ENCODE results near the gene DCPS. TPM values are rescaled to one million over a fixed set of nuclear protein-coding genes. Genes with fewer than 3 reads are reported as not detected.
"Not testable (repeated sequence)": the region's sequence is repeated elsewhere in the genome, so short reads cannot be mapped to it uniquely, and the experiment has no call there.

The DCPS gene, protein sequence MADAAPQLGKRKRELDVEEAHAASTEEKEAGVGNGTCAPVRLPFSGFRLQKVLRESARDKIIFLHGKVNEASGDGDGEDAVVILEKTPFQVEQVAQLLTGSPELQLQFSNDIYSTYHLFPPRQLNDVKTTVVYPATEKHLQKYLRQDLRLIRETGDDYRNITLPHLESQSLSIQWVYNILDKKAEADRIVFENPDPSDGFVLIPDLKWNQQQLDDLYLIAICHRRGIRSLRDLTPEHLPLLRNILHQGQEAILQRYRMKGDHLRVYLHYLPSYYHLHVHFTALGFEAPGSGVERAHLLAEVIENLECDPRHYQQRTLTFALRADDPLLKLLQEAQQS
- 10 to 100 TPM; 40.6 to 41.9 TPM for total RNA-seq

DNA sequence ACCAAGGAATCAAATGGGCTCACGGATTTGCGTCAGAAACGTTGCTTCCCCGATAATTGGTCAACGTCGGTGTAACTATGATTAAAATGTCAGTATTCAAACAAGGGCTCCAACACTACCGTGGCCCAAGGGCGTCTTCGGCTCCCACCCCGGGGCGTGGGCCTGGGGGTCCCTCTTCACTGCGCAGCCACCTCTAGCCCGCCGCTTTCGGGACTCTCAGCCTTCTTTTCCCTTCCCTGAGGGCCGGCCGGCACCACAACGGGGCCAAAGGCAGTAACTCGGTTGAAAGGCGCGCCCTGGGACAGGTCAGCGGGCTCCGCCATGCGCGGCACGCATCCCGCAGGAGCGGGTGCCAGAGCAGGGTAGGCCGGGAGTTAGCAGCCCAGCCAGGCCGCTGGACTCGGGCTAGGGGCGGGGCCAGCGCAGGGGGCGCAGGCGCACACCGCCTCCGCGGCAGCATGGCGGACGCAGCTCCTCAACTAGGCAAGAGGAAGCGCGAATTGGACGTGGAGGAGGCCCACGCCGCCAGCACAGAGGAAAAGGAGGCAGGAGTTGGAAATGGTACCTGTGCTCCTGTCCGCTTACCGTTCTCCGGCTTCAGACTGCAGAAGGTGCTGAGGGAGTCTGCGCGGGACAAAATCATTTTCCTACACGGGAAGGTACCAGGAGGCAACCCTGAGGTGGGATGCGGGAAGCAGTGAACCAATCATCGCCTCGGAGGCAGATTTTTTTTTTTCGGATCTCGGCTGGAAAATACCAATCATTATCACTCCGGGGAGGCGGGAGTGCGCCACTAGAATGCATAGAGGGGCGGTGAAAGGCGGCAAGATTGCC lies at the start of gene DCPS:
Gene DCPS (plus strand): TSS at position 438 of the 834 bp plus-strand sequence. CDS start 21 bp downstream, at position 459.
- ATAC-seq (peak; percentile 98), DNase-seq (peak; percentile 91)
- Mint-ChIP-seq H3K4me3 (peak within 1 kb of the TSS; percentile 90), H3K4me1 (peaks cover 33% of the 10 kb centered on the region), H3K27ac (peak within 1 kb of the TSS; percentile 85), H3K36me3 (peaks cover 30% of the 10 kb centered on the region), H3K9me3 (ENCODE audit: low read depth) (no peaks in the 10 kb centered on the region), H3K27me3 (no peaks in the 10 kb centered on the region)
- CTCF ChIA-PET = interaction anchor here (0.7 to 3.6 kb wide), 7 partner anchors 12 to 177 kb away, joined by 3 to 20 read pairs (median 4); no protein-coding TSS in a partner anchor

DNA sequence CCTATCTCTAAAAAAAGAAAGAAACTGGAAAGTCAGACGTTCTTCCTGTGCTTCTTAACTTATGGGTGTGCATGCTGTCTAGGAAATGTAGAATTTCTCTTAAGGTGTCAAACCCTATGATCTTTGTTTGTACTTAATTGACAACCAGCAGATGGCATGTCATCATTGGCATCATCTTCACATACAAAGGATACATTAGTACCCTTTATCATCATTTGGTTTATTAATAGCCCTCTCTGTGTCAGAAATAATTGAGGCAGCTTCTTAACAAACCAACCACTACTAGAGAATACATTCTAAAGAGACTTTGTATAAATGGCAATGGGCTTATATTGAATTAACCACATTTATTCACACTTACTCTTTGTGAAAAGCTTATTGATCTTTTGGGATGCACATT lies 49.0 kb upstream of the DCPS start:
- no peaks in the 10 kb centered on the region for H3K9me3 Mint-ChIP-seq (ENCODE audit: low read depth)
- peaks cover 9% of the 10 kb centered on the region for H3K36me3 Mint-ChIP-seq
- no peak overlapping the region for H3K27ac Mint-ChIP-seq
- H3K27me3 Mint-ChIP-seq = no peaks in the 10 kb centered on the region
- DNase-seq (no peak), ATAC-seq (no peak)
- no peaks in the 10 kb centered on the region for H3K4me1 Mint-ChIP-seq
- H3K4me3 Mint-ChIP-seq = no peak overlapping the region
- CTCF ChIA-PET = no interaction called here

DNA sequence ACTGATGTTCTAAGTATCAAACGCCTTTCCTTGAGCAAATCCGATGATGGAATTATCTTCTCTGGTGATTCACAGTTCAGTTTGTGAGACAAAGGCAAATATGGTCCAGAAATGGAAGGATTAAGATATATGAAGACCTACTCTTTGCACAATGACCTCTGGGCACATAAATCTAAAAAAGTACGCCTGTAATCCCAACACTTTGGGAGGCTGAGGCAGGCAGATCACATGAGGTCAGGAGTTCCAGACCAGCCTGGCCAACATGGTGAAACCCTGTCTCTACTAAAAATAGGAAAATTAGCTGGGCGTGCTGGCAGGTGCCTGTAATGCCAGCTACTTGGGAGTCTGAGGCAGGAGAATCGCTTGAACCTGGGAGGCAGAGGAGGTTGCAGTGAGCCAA lies 48.4 kb upstream of the DCPS start:
- peaks cover 11% of the 10 kb centered on the region for H3K36me3 Mint-ChIP-seq
- H3K9me3 Mint-ChIP-seq (ENCODE audit: low read depth); H3K4me1 Mint-ChIP-seq; CTCF ChIA-PET; H3K27me3 Mint-ChIP-seq; H3K27ac Mint-ChIP-seq; ATAC-seq; DNase-seq; H3K4me3 Mint-ChIP-seq: not testable (repeated sequence)

DNA sequence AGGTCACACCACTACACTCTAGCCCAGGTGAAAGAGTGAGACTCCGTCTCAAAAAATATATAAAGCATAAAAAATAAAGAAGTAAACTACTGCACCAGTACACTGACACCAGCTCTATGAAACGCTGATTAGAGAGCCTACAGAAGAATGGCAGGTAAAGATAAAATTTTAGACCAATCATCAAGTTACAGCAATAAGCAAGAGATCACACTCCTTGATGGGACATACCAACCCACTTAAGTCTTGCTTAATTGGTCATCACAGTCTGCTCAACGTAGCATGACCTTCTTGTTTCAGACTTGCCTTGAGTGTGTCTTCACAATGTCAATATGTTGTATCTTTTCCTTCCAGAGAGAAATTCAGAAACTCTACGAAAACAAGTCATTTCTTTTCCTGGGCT lies 47.6 kb upstream of the DCPS start:
- Mint-ChIP-seq H3K4me1 (no peaks in the 10 kb centered on the region), H3K27ac (no peak overlapping the region)
- CTCF ChIA-PET = no interaction called here

DNA sequence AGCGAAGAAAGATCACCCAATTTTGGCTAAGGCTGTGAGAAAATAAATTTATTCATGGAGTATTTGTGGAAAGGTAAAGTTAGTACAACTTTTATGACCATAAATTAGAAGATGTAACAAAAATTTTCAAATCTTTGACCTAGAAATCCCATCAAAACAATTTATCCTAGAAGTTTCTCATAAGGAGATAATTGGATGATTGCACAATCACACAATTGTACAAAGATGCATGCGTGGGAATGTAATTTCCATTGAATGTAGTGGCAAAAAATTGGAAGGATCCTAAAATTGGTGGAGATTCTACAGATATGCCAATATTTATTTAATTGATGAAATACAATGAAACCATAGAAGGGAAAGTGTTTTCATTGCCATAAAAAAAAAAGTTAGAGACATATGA lies 46.7 kb upstream of the DCPS start:
- ATAC-seq (no peak), DNase-seq (no peak)
- Mint-ChIP-seq H3K4me3 (no peak overlapping the region), H3K4me1 (no peaks in the 10 kb centered on the region), H3K9me3 (ENCODE audit: low read depth) (no peaks in the 10 kb centered on the region), H3K36me3 (peaks cover 10% of the 10 kb centered on the region), H3K27ac (no peak overlapping the region), H3K27me3 (no peaks in the 10 kb centered on the region)
- CTCF ChIA-PET = no interaction called here

More for the DNA sequence above, 47.6 kb upstream of the DCPS start:
- Mint-ChIP-seq H3K4me3 (no peak overlapping the region), H3K36me3 (peaks cover 9% of the 10 kb centered on the region), H3K9me3 (ENCODE audit: low read depth) (no peaks in the 10 kb centered on the region), H3K27me3 (no peaks in the 10 kb centered on the region)
- DNase-seq (no peak), ATAC-seq (no peak)

DNA sequence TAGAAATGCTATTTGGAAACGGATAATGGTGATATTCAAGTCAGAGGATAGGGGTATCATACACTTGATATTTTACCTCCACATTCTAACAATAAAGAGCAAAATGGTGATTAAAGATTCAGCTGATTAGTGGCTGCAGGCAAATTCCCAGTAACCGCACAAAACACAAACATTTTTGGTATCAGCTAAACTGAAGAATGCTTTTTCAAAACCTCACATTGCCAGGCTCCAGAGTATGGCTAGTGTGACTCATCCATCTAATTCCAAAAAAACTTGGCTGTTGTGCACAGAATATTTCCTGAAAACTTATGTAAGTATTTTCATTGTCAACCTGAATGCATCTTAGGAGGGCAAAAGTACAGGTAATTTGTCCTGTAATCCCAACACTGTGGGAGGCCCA lies 46.1 kb upstream of the DCPS start:
- no peaks in the 10 kb centered on the region for H3K27me3 Mint-ChIP-seq
- no peak overlapping the region for H3K27ac Mint-ChIP-seq
- ATAC-seq = no peak
- no peaks in the 10 kb centered on the region for H3K9me3 Mint-ChIP-seq (ENCODE audit: low read depth)
- H3K36me3 Mint-ChIP-seq = peaks cover 12% of the 10 kb centered on the region
- DNase-seq = no peak
- H3K4me1 Mint-ChIP-seq = no peaks in the 10 kb centered on the region
- CTCF ChIA-PET = no interaction called here
- H3K4me3 Mint-ChIP-seq = no peak overlapping the region

DNA sequence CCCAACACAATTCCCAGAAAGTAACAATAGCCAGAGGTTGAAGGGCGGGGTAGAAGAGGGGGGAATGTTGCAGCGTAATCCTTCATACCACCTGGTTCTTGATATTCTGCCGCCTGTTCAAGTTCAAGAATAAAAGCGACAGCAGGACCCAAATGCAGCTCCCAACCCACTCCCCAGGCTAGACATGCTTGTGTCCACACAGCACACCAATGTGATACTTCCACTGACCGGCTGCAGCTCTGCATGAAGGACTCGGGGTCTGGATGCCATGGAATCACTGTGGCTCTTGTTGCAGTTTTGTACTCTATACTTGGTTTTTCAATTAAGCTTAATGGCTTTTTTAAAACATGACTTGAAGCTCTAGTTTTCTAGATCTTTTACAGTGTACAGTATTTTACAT lies 41.6 kb upstream of the DCPS start:
- ATAC-seq (no peak), DNase-seq (no peak)
- CTCF ChIA-PET = no interaction called here
- H3K27ac Mint-ChIP-seq = no peak overlapping the region
- H3K36me3 Mint-ChIP-seq = peaks cover 50% of the 10 kb centered on the region
- H3K4me1 Mint-ChIP-seq = peaks cover 11% of the 10 kb centered on the region
- H3K9me3 Mint-ChIP-seq (ENCODE audit: low read depth) = no peaks in the 10 kb centered on the region
- H3K27me3 Mint-ChIP-seq = no peaks in the 10 kb centered on the region
- no peak overlapping the region for H3K4me3 Mint-ChIP-seq

DNA sequence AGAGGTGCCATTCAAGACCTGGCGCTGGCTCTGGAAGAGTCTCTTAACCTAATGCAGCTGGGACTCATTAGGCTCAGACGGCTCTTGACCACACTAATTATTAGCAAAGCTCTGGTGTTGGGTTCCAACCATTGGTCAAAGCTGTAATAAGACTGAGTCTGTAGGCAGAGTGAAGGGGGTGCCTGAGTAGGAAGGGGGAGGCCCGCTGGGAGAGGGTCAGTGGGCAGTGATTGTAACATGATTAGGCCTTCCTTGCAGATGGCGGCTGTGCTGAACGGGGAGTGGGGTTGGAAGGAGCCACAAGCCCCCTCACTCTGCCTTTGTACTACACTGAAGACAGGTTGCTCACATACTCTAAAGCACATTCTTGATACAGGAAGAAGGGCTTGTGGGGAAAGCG lies 40.4 kb upstream of the DCPS start:
- DNase-seq (no peak), ATAC-seq (no peak)
- Mint-ChIP-seq H3K36me3 (peaks cover 53% of the 10 kb centered on the region), H3K27ac (no peak overlapping the region), H3K4me3 (no peak overlapping the region), H3K27me3 (no peaks in the 10 kb centered on the region), H3K9me3 (ENCODE audit: low read depth) (no peaks in the 10 kb centered on the region), H3K4me1 (peaks cover 18% of the 10 kb centered on the region)
- CTCF ChIA-PET = no interaction called here

DNA sequence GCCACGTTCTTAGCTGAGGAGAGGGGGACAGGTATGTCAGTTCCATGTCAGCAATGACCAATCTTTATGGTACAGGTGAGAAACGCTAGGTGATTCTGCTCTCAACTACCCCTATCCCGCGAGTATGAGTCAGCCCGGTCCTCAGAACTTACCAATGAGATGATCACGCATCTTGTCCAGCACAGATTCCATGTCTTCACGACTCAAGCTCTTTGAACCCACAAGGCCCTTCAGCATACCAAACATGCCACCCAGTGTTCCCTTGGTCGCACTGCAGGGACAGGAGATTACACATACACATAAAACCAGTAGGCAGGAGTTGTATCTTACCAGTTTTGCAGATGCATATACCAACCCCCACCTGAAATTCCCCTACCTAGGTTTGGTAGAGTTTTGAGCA lies 38.0 kb upstream of the DCPS start:
- peaks cover 52% of the 10 kb centered on the region for H3K36me3 Mint-ChIP-seq
- peaks cover 34% of the 10 kb centered on the region for H3K4me1 Mint-ChIP-seq
- H3K4me3 Mint-ChIP-seq = no peak overlapping the region
- ATAC-seq = no peak
- CTCF ChIA-PET = no interaction called here
- no peaks in the 10 kb centered on the region for H3K9me3 Mint-ChIP-seq (ENCODE audit: low read depth)
- H3K27ac Mint-ChIP-seq = no peak overlapping the region
- H3K27me3 Mint-ChIP-seq = no peaks in the 10 kb centered on the region
- no peak for DNase-seq

DNA sequence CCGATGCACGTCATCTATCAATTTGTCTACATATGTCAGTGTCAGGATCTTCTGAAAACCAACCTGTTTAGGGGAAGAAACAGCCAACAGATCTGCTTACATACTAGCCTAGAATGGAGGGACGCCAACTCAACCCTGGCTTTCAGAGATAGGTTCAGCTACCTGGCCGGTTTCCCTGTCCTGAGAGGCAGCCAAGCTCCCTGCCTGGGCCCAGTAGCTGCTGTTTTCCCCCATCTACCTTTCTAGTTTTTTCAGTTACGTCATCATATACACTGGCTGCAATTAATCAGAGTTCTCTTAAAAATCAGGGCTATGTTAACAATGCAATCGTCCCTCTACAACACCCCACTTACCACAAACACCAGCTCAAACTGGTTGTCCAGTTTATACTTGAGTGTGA lies 36.2 kb upstream of the DCPS start:
- Mint-ChIP-seq H3K27me3 (no peaks in the 10 kb centered on the region), H3K4me1 (peaks cover 40% of the 10 kb centered on the region)
- CTCF ChIA-PET = no interaction called here

DNA sequence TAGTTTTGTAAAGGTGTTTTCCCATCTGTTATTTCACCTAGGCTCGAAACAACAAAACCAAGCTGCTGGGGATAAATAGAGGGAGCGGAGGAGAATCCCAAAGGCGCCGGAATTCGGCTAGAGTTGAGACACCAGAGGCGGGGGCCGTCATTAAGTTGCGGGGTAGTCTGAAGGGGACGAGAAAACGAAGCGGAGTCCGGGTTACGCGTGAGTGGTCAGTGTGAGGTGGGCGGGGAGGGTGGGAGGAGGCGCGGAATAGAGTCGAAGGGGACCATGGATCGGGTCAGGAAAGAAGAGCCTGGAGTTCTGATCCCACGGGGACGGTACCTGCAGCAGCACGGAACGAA lies 35.5 kb upstream of the DCPS start:
- ATAC-seq = peak; percentile 1
- peak overlapping the region; percentile 83 for H3K4me3 Mint-ChIP-seq
- H3K27me3 Mint-ChIP-seq = no peaks in the 10 kb centered on the region
- H3K4me1 Mint-ChIP-seq = peaks cover 40% of the 10 kb centered on the region
- peaks cover 52% of the 10 kb centered on the region for H3K36me3 Mint-ChIP-seq
- DNase-seq = no peak
- H3K9me3 Mint-ChIP-seq (ENCODE audit: low read depth) = no peaks in the 10 kb centered on the region
- peak overlapping the region; percentile 88 for H3K27ac Mint-ChIP-seq
- CTCF ChIA-PET = interaction anchor here (0.9 to 2.1 kb wide), 2 partner anchors 15 to 345 kb away, joined by 3 to 10 read pairs; partner anchors contain the start of gene TIRAP

More for the DNA sequence above, 36.2 kb upstream of the DCPS start:
- Mint-ChIP-seq H3K9me3 (ENCODE audit: low read depth) (no peaks in the 10 kb centered on the region), H3K36me3 (peaks cover 54% of the 10 kb centered on the region), H3K27ac (peak overlapping the region; percentile 88), H3K4me3 (peak overlapping the region; percentile 83)
- no peak for ATAC-seq
- DNase-seq = no peak

DNA sequence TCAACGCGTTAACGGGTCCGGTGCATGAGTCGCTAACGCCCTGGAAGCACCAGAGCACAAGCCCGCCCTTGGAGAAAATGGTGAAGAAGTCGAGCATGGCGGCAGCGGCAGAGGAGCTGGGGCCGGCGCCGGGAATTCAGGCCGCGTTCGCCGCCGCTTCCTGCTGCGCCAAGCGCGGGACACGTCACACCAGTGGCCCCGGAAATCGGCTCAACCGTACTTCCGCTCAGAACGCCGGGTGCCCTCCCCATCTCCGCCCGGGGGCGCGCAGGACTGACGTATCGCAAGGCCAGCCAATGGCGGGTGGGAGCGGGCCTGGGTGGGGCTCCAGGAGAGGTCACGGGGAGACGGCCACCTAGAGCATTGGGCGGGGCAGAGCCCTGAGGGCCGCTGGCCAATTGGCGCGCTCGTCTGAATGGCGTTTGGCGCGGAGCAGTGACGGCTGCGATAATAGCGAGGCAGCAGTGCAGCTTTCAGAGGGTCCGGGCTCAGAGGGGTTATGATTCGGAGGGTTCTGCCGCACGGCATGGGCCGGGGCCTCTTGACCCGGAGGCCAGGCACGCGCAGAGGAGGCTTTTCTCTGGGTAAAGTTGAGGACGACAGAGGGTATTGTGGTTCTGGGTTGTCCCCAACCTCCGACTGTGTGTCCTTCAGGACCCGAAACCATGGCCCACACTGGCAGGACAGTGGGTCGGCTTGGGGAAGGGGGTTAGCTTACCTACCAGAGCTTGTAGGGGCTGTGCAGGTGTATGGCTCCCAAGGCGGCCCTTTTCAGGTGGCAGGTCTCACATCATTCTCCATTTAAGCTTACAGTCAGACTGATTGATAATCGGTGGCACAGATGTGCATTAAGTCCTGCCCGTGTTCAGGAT lies 34.9 kb upstream of the DCPS start, which contains the start of the genes FOXRED1 and SRPRA:
Gene FOXRED1 (plus strand): TSS at position 447 of the 872 bp plus-strand sequence. CDS start 53 bp downstream, at position 500.
Gene SRPRA (minus strand): TSS at position 188 of the 872 bp plus-strand sequence. CDS start 91 bp downstream, at position 97.
- Mint-ChIP-seq H3K4me3 (peak within 1 kb of the TSS; percentile 83), H3K9me3 (ENCODE audit: low read depth) (no peaks in the 10 kb centered on the region), H3K27ac (peak within 1 kb of the TSS; percentile 88), H3K36me3 (peaks cover 49% of the 10 kb centered on the region), H3K27me3 (no peaks in the 10 kb centered on the region), H3K4me1 (peaks cover 40% of the 10 kb centered on the region)
- ATAC-seq (peak; percentile 99), DNase-seq (peak; percentile 100)
- CTCF ChIA-PET = interaction anchor here (0.9 to 2.1 kb wide), 2 partner anchors 14 to 345 kb away, joined by 3 to 10 read pairs; partner anchors contain the start of gene TIRAP

DNA sequence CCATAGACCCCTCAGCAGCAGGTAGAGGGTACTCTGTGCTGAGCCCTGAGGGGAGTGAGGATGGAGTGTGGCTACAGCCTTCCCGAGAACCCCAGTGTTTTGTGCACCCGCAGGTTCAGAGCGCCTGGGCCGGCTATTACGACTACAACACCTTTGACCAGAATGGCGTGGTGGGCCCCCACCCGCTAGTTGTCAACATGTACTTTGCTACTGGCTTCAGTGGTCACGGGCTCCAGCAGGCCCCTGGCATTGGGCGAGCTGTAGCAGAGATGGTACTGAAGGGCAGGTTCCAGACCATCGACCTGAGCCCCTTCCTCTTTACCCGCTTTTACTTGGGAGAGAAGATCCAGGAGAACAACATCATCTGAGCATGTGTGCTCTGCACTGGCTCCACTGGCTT lies 26.5 kb upstream of the DCPS start:
- CTCF ChIA-PET = no interaction called here
- Mint-ChIP-seq H3K36me3 (peaks cover 28% of the 10 kb centered on the region), H3K27me3 (no peaks in the 10 kb centered on the region), H3K9me3 (ENCODE audit: low read depth) (no peaks in the 10 kb centered on the region), H3K4me1 (peaks cover 19% of the 10 kb centered on the region), H3K27ac (no peak overlapping the region), H3K4me3 (no peak overlapping the region)
- DNase-seq (no peak), ATAC-seq (no peak)
